Gastroesophageal sphincter (tissue), 3 donors: Measurements from ENCODE around the gene PLEKHG3.

Experiments
- EP300 ChIP-seq: sonication (generic); formaldehyde crosslinking; IDR thresholded peaks from one replicate; pipeline ENCODE4 v1.6.1; 2017; ENCODE audit warnings: antibody characterized with exemption, mild to moderate bottlenecking
- TF ChIP-seq, protein P1 (sequence below), 4 experiments: fragments of 200-600 bp in 2 of 4; fragments of 450-650 bp in 2 of 4; sonication (generic) in 1 of 4; IDR thresholded peaks; one replicate each; pipeline ENCODE4 v1.5.1; 2017 to 2019; ENCODE audit warnings: antibody characterized with exemption in 4 of 4, mild to moderate bottlenecking in 2 of 4, moderate library complexity in 2 of 4

DNA sequence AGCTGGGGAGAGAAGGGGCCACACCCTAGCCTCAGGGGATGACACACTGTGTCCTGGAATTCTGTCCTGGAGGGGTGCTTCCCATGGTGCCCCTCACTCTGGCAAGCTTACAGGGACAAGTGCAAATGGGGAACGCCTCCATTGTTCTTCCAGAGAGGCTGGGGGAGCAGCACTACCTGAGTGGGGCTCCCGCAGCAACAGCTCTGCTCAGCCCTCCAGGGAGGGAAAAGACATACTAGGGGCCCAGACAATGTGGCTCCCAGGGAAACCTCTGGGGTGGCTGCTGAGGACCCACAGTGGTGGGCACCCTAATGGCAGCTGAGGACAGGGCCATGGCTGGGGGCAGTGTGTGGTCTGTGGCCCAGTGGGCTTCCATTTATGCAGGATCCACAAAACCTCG is 69.4 kb downstream of the PLEKHG3 start:
- TF ChIP-seq, protein P1, sequence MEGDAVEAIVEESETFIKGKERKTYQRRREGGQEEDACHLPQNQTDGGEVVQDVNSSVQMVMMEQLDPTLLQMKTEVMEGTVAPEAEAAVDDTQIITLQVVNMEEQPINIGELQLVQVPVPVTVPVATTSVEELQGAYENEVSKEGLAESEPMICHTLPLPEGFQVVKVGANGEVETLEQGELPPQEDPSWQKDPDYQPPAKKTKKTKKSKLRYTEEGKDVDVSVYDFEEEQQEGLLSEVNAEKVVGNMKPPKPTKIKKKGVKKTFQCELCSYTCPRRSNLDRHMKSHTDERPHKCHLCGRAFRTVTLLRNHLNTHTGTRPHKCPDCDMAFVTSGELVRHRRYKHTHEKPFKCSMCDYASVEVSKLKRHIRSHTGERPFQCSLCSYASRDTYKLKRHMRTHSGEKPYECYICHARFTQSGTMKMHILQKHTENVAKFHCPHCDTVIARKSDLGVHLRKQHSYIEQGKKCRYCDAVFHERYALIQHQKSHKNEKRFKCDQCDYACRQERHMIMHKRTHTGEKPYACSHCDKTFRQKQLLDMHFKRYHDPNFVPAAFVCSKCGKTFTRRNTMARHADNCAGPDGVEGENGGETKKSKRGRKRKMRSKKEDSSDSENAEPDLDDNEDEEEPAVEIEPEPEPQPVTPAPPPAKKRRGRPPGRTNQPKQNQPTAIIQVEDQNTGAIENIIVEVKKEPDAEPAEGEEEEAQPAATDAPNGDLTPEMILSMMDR (IDR thresholded peaks at IDR 0.05) = no peak
- no peak for TF ChIP-seq EP300
